A673 (cell line): Measurements from ENCODE around the gene FSTL4. TPM values are rescaled to one million over a fixed set of nuclear protein-coding genes. Genes with fewer than 3 reads are reported as not detected.

ENCODE experiments used
- BruUV-seq: library from RNA; stranded (reverse); fragments of 400-500 nt; replicated peaks from 2 replicates; lab custom pipeline; 2021; lab: Mats Ljungman, UMichigan
- CTCF ChIA-PET: fragments of 300-600 bp; sonication (Branson Sonifier 250); formaldehyde crosslinking; loops from one replicate; lab custom pipeline; 2022; ENCODE audit warnings: antibody characterized with exemption; lab: Charles Lee
- POLR2A ChIA-PET: fragments of 300-600 bp; sonication (Branson Sonifier 250); formaldehyde crosslinking; loops from one replicate; lab custom pipeline; 2022; ENCODE audit warnings: antibody characterized with exemption; ENCODE audit not compliant: low non-redundant PET; lab: Charles Lee
- DNase-seq: peaks from one replicate; pipeline ENCODE4 v3.0.0-alpha.2; 2015; ENCODE audit warnings: low spot score
- H3K27ac ChIP-seq: fragments of 200-600 bp; sonication (generic); 2 replicates; pipeline ENCODE4 v1.5.1; 2016; ENCODE audit warnings: mixed run types, low read depth, mild to moderate bottlenecking, mixed read lengths, antibody characterized with exemption, low read length; ENCODE audit not compliant: poor library complexity, severe bottlenecking
- H3K27me3 ChIP-seq: fragments of 200-600 bp; sonication (generic); replicated peaks from 2 replicates; pipeline ENCODE4 v1.6.1; 2017; ENCODE audit warnings: mixed run types, low read depth, mild to moderate bottlenecking, mixed read lengths, antibody characterized with exemption, low read length; ENCODE audit not compliant: insufficient read depth, poor library complexity
- H3K36me3 ChIP-seq: fragments of 200-600 bp; sonication (generic); 2 replicates; pipeline ENCODE4 v1.6.1; 2016; ENCODE audit warnings: mixed run types, mild to moderate bottlenecking, mixed read lengths, antibody characterized with exemption, low read length; ENCODE audit not compliant: insufficient read depth, poor library complexity, severe bottlenecking
- H3K4me1 ChIP-seq: fragments of 200-600 bp; sonication (generic); 2 replicates; pipeline ENCODE4 v1.6.1; 2017; ENCODE audit warnings: mixed run types, mild to moderate bottlenecking, mixed read lengths, antibody characterized with exemption, low read length; ENCODE audit not compliant: insufficient read depth, poor library complexity, severe bottlenecking
- H3K4me3 ChIP-seq: fragments of 200-600 bp; sonication (generic); 2 replicates; pipeline ENCODE4 v1.5.1; 2016; ENCODE audit warnings: low read depth, mixed run types, mild to moderate bottlenecking, mixed read lengths, low read length; ENCODE audit not compliant: poor library complexity, severe bottlenecking
- H3K9me3 ChIP-seq: fragments of 200-600 bp; sonication (generic); 2 replicates; pipeline ENCODE4 v1.6.1; 2016; ENCODE audit warnings: mixed run types, low read depth, mild to moderate bottlenecking, mixed read lengths, antibody characterized with exemption, low read length; ENCODE audit not compliant: poor library complexity, severe bottlenecking
- CTCF ChIP-seq: fragments of 300-800, 200-600 bp; sonication (generic); conservative IDR thresholded peaks from 2 replicates; pipeline ENCODE4 v1.5.1; 2017; ENCODE audit warnings: low read depth, mild to moderate bottlenecking, antibody characterized with exemption, low read length, moderate library complexity, mixed read lengths
- EZH2 ChIP-seq: fragments of 200-600 bp; sonication (generic); IDR thresholded peaks from 2 replicates; pipeline ENCODE4 v1.6.1; 2017; ENCODE audit warnings: borderline replicate concordance, low read depth, mild to moderate bottlenecking, mixed read lengths, antibody characterized with exemption, low read length; ENCODE audit not compliant: poor library complexity, severe bottlenecking
- intact Hi-C: fragments of 100-400 bp; cut with micrococcal nuclease; formaldehyde crosslinking; loops from one replicate; pipeline ENCODE4 v1.10.0; 2022; ENCODE audit not compliant: unreplicated experiment
- total RNA-seq: library from RNA; stranded (reverse); gene quantifications from 2 replicates; pipeline ENCODE4 v1.2.3, GENCODE V29; 2021

The FSTL4 gene
- total RNA-seq, 1 experiment from 2014 or later, result 0.86 TPM

DNA sequence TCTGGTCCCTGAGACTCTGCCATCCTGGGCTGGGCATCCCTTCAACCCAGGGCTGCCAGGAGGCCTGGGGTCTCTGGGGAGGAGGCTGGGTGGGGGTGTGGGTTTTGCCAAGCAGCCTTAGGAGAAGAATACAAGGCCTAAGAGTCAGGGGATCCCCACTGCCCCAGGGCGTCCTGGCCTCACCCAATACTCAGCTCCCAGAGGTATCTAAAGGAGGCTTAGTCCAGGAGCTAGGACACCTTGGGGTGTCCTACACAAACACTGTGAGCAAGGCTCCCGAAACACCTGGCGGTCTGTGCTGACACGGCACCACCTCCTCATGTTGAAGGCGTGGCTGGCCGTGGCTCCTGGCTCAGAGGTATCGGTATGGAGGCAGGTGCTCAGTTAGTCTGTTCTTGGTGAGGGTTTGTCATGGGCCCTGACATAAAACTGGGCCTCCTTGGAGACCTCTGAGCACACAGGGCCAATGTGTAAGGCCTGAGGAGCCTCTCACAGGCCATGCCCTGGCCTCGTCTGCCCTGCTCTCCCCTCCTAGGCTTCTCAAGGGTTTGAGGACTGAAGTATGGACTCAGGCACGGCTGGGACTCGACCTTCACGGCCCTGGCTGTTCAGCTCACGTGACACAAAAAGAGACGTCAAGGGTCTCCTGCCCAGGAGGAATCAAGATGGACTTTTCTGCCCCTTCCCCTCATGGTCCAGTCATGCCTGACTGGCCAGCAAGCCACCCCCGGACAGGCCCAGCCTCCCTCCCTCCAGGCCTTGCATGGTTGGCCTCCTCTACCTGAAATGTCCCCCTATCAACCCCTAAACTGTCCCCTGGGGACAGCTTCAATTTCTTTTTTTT is 277.3 kb downstream of the FSTL4 start:
- intact Hi-C loops, result no loop called here
- no peak for DNase-seq
- no peak for TF ChIP-seq CTCF

DNA sequence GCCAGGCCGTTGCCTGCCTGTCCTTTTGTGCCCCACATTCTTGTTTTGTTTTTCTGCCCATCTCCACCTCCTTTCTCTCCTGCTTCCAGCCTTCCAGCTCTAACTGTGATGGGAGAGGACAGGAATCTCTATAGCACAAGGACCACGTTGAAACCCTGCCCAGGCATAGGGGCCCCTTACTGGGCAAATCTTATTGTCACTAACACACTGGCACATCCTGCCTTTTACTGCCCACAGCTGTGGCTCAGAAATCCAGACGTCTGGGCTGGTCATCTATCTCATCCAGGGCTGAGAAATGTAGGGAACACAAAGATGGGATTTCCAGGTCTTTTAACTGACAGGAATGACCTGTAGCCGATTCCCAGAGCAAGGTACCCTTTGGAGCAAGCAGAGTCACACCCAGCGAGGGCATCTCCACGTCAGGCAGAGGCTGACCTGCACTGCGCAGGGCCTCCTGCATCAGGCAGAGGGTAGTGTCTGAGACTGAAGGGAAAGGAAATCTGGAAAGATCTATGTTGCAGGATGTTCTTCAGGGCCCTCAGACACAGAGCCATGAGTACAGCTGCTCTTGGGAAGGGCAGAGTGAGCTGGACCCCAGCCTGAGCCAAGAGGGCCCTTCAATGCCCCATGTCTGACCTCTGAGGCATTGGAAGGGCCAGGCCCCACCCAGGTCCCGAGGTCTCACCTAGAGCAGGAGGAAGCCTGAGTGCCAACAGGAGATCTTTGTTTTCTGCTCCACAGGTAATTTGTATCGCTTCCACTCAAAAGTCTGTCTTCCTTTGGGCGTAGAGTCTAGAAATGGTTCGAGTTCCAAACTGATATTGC is 278.8 kb downstream of the FSTL4 start:
- CTCF ChIA-PET, result no interaction called here
- Histone ChIP-seq H3K27me3 (no peaks in the 10 kb centered on the region), H3K27ac (no peak overlapping the region), H3K36me3 (no peaks in the 10 kb centered on the region), H3K4me3 (no peak overlapping the region), H3K9me3 (no peaks in the 10 kb centered on the region), H3K4me1 (no peaks in the 10 kb centered on the region)
- POLR2A ChIA-PET, result no interaction called here
- intact Hi-C loops, result no loop called here
- DNase-seq, result no peak
- TF ChIP-seq EZH2, result no peak
- no TSS peak for BruUV-seq

More for the DNA sequence above, 277.3 kb downstream of the FSTL4 start:
- Histone ChIP-seq H3K27me3 (no peaks in the 10 kb centered on the region), H3K9me3 (no peaks in the 10 kb centered on the region), H3K27ac (no peak overlapping the region), H3K4me1 (no peaks in the 10 kb centered on the region), H3K4me3 (no peak overlapping the region), H3K36me3 (no peaks in the 10 kb centered on the region)
- ChIA-PET CTCF (no interaction called here), POLR2A (no interaction called here)
- BruUV-seq, result no TSS peak

DNA sequence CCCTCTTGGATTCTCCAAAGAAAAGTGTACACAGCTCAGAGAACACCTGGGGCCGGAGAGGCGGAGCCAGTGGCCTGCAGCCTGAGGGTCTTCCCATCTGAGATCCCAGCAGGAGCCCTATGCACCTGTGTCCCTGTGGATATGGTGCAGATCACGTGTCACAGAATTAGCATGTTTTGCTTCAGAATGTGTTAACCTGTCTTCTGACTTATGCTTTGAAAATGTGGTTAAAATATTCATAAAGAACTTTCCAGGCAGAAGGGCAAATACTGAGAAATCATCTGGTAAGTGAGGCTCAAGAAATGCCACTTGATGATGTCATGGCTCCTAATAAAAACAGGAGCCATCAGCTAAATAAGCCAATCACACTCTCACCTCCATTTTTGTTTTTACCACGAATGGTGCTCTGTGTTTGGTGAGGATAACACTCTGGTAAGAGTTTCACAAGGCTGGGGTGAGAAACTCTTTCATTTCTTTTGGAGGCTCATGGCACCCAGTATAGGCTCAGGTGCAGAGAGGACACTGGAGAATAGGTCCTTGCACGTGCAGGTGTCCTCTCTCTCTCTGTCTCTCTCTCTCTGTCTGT is 279.8 kb downstream of the FSTL4 start:
- Histone ChIP-seq H3K9me3 (no peaks in the 10 kb centered on the region), H3K36me3 (no peaks in the 10 kb centered on the region), H3K4me3 (no peak overlapping the region), H3K27ac (no peak overlapping the region), H3K4me1 (no peaks in the 10 kb centered on the region), H3K27me3 (no peaks in the 10 kb centered on the region)
- TF ChIP-seq EZH2 (no peak), CTCF (no peak)
- POLR2A ChIA-PET, result no interaction called here
- no TSS peak for BruUV-seq
- intact Hi-C loops, result no loop called here
- CTCF ChIA-PET, result no interaction called here
- DNase-seq, result no peak
